HepG2 (cell line): ENCODE data around the gene UGT1A7. TPM values are rescaled to one million over a fixed set of nuclear protein-coding genes. Genes with fewer than 3 reads are reported as not detected.

ENCODE experiments used
- ATAC-seq: fragments of 200-7000 bp; cut with Tn5 transposase; 3 replicates; pipeline ENCODE4 v1.9.1; 2020; ENCODE audit warnings: mild to moderate bottlenecking, moderate library complexity
- BruUV-seq: library from RNA; stranded (reverse); fragments of 400-500 nt; replicated peaks from 2 replicates; lab custom pipeline; 2021; lab: Mats Ljungman, UMichigan
- CTCF ChIA-PET: fragments of 300-600 bp; formaldehyde crosslinking; extraction: SDS; loops from one replicate; lab custom pipeline; 2021; ENCODE audit warnings: low total read pairs, inconsistent platforms, low intra/inter-chr PET ratio; lab: Yijun Ruan, JAX
- POLR2A ChIA-PET: fragments of 350-600 bp; sonication (Branson Sonifier 250); formaldehyde crosslinking; loops from one replicate; lab custom pipeline; 2020; ENCODE audit warnings: antibody characterized with exemption, inconsistent platforms; lab: Yijun Ruan, JAX
- DNase-seq: peaks from one replicate; pipeline ENCODE4 v3.0.0-alpha.2; 2015; ENCODE audit warnings: low spot score
- FAIRE-seq: peaks from 3 replicates; lab custom pipeline; 2011; peaks lifted over from hg19 to GRCh38; lab: Jason Lieb, UNC
- H2AFZ ChIP-seq: one replicate; pipeline ENCODE4 v1.6.1; 2011; ENCODE audit warnings: low read length, inconsistent platforms
- H3K27ac ChIP-seq: fragments of 300-600 bp; 3 replicates; pipeline ENCODE4 v1.8.0; 2011; ENCODE audit warnings: mixed run types, mild to moderate bottlenecking, mixed read lengths, low read length, inconsistent platforms; ENCODE audit not compliant: insufficient read depth; ENCODE audit errors: extremely low read length
- H3K27me3 ChIP-seq, 2 experiments: fragments of 200-600 bp in 1 of 2; 2 replicates in 1 of 2; 3 replicates in 1 of 2; pipeline versions ENCODE4 v1.6.0 to v1.8.0; 2011; ENCODE audit warnings: low read length in 2 of 2, mild to moderate bottlenecking in 2 of 2, moderate library complexity in 2 of 2, inconsistent platforms in 1 of 2; ENCODE audit not compliant: insufficient read depth in 2 of 2, control insufficient read depth in 1 of 2
- H3K36me3 ChIP-seq, 2 experiments: fragments of 200-600 bp in 1 of 2; replicated peaks in 1 of 2; 2 replicates in 1 of 2; 3 replicates in 1 of 2; pipeline versions ENCODE4 v1.5.1 to v1.8.0; 2011; ENCODE audit warnings: low read length in 2 of 2, inconsistent platforms in 1 of 2; ENCODE audit not compliant: insufficient read depth in 2 of 2, control insufficient read depth in 1 of 2
- H3K4me1 ChIP-seq: 2 replicates; pipeline ENCODE4 v1.5.1; 2012; ENCODE audit warnings: low read length, inconsistent platforms; ENCODE audit not compliant: insufficient read depth
- H3K4me2 ChIP-seq: 2 replicates; pipeline ENCODE4 v1.6.0; 2011; ENCODE audit warnings: low read depth, low read length, inconsistent platforms
- H3K4me3 ChIP-seq, 3 experiments: fragments of 200-600 bp in 1 of 3; sonication (generic), shearing (Covaris generic) in 1 of 3; replicated peaks in 1 of 3; 2 replicates each; pipeline ENCODE4 v1.5.1; 2011 to 2016; ENCODE audit warnings: low read length in 3 of 3, inconsistent platforms in 2 of 3, low read depth in 2 of 3, mild to moderate bottlenecking in 2 of 3, control low read depth in 1 of 3, mixed read lengths in 1 of 3; ENCODE audit not compliant: insufficient read depth in 1 of 3
- H3K79me2 ChIP-seq: one replicate; pipeline ENCODE4 v1.6.1; 2011; ENCODE audit warnings: low read length, inconsistent platforms; ENCODE audit not compliant: insufficient read depth
- H3K9ac ChIP-seq: 2 replicates; pipeline ENCODE4 v1.6.0; 2011; ENCODE audit warnings: mild to moderate bottlenecking, low read depth, low read length, inconsistent platforms; ENCODE audit not compliant: insufficient read depth
- H3K9me3 ChIP-seq: 2 replicates; pipeline ENCODE4 v1.5.1; 2012; ENCODE audit warnings: mild to moderate bottlenecking, low read length
- H4K20me1 ChIP-seq: 2 replicates; pipeline ENCODE4 v1.6.0; 2011; ENCODE audit warnings: inconsistent platforms, mild to moderate bottlenecking, low read length, moderate library complexity; ENCODE audit not compliant: insufficient read depth
- FOXK1 ChIP-seq: sonication (generic); formaldehyde crosslinking; IDR thresholded peaks from 2 replicates; pipeline ENCODE4 v1.4.0; 2020; ENCODE audit warnings: low read depth, missing genetic modification reagents, borderline replicate concordance
- HIC2 ChIP-seq: sonication (generic); formaldehyde crosslinking; IDR thresholded peaks from 2 replicates; pipeline ENCODE4 v1.9.0; 2022; ENCODE audit warnings: low read depth, missing genetic modification reagents
- IRF2 ChIP-seq: IDR thresholded peaks from 2 replicates; pipeline ENCODE4 v1.6.1; 2018; ENCODE audit warnings: missing genetic modification reagents, missing compliant biosample characterization
- SIX1 ChIP-seq: sonication (generic); formaldehyde crosslinking; IDR thresholded peaks from 2 replicates; pipeline ENCODE4 v1.4.0; 2020; ENCODE audit warnings: missing genetic modification reagents, borderline replicate concordance
- ZMAT3 ChIP-seq: sonication (generic); formaldehyde crosslinking; conservative IDR thresholded peaks from 2 replicates; pipeline ENCODE4 v1.7.0; 2021; ENCODE audit warnings: missing genetic modification reagents
- ZNF136 ChIP-seq: sonication (generic); formaldehyde crosslinking; IDR thresholded peaks from 2 replicates; pipeline ENCODE4 v1.8.1; 2022; ENCODE audit warnings: low read depth, mild to moderate bottlenecking, moderate library complexity, missing genetic modification reagents
- ZNF432 ChIP-seq: sonication (generic); formaldehyde crosslinking; IDR thresholded peaks from 2 replicates; pipeline ENCODE4 v1.5.0; 2020; ENCODE audit warnings: missing genetic modification reagents, mild to moderate bottlenecking, borderline replicate concordance
- ZNF446 ChIP-seq: sonication (generic); formaldehyde crosslinking; IDR thresholded peaks from 2 replicates; pipeline ENCODE4 v1.5.0; 2020; ENCODE audit warnings: mild to moderate bottlenecking, missing genetic modification reagents
- WGBS: methylation state at CpG from one replicate; pipeline ENCODE4 v1.1.6; 2017; ENCODE audit warnings: low lambda C conversion rate; 5-methylcytosine and 5-hydroxymethylcytosine counted together
- in situ Hi-C: cut with HindIII; loops from 2 replicates; pipeline ENCODE4 v1.10.0; 2017; ENCODE audit warnings: low pct_unique_long_range_greater_than_20kb; ENCODE audit not compliant: extremely low pct_ligation_motif_present
- intact Hi-C: fragments of 100-400 bp; cut with micrococcal nuclease; formaldehyde crosslinking; loops from one replicate; pipeline ENCODE4 v1.10.0; 2022; ENCODE audit not compliant: unreplicated experiment
- polyA plus RNA-seq, 8 experiments: library from polyadenylated mRNA; depleted of rRNA in 3 of 8; stranded (reverse) in 7 of 8; unstranded in 1 of 8; fragments of >200 nt; fragmentation: Illumina TruSeq in 4 of 8; extraction: Trizol in 4 of 8; gene quantifications; 2 replicates each; pipeline versions ENCODE4 v1.2.1 to v1.2.3, GENCODE V29; 2011 to 2016; ENCODE audit warnings: low read depth in 4 of 8, missing spikeins in 1 of 8, mixed read lengths in 1 of 8; ENCODE audit not compliant: insufficient read depth in 1 of 8
- total RNA-seq, 5 experiments: library from RNA; depleted of rRNA; stranded (reverse); fragments of >200 nt; fragmentation: Illumina TruSeq; extraction: Trizol; gene quantifications; 2 replicates each; pipeline ENCODE4 v1.2.3, GENCODE V29; 2016; ENCODE audit warnings: low read depth in 1 of 5
- TF ChIP-seq, protein P1 (sequence below), 2 experiments: sonication (generic) in 1 of 2; formaldehyde crosslinking in 1 of 2; IDR thresholded peaks; 2 replicates each; pipeline versions ENCODE4 v1.4.0 to v1.6.1; 2016 to 2020; ENCODE audit warnings: borderline replicate concordance in 1 of 2, low read depth in 1 of 2, mild to moderate bottlenecking in 1 of 2, missing genetic modification reagents in 1 of 2

The UGT1A7 gene
- total and polyA plus RNA-seq, 2 of the 13 experiments (the other 11 are each of a cell fraction or from before 2014, with no cell fraction given): not detected

- Histone ChIP-seq H3K27ac (no peak overlapping the region), H3K36me3 (no peaks in the 10 kb centered on the region), H4K20me1 (no peaks in the 10 kb centered on the region), H3K27me3 (peaks cover 0 to 33% of the 10 kb centered on the region in 2 experiments; a peak in 3 of 5 replicates), H3K4me1 (peaks cover 19% of the 10 kb centered on the region), H3K79me2 (no peaks in the 10 kb centered on the region), H2AFZ (no peak overlapping the region), H3K9ac (no peak overlapping the region), H3K4me3 (no peak overlapping the region), H3K9me3 (no peaks in the 10 kb centered on the region), H3K4me2 (no peak overlapping the region)
- no peak; the same call in 2 of the 3 replicates for ATAC-seq
- CTCF ChIA-PET: no interaction called here
- intact Hi-C loops: no loop called here
- FAIRE-seq: peak; percentile 8
- 16% methylated on average over 3 of the region's 3 CpGs for WGBS
- POLR2A ChIA-PET: no interaction called here
- no peak for TF ChIP-seq ZMAT3 (CRISPR knock-in tag)
- no peak for TF ChIP-seq ZNF136 (CRISPR knock-in tag)
- no peak for TF ChIP-seq ZNF446 (CRISPR knock-in tag)
- no peak for TF ChIP-seq SIX1 (CRISPR knock-in tag)
- BruUV-seq: no TSS peak
- DNase-seq: no peak
- in situ Hi-C loops: no loop called here
These were observed 131.7 kb downstream of the UGT1A7 start for GRCh38 chr2:233813236-233814055.

DNA sequence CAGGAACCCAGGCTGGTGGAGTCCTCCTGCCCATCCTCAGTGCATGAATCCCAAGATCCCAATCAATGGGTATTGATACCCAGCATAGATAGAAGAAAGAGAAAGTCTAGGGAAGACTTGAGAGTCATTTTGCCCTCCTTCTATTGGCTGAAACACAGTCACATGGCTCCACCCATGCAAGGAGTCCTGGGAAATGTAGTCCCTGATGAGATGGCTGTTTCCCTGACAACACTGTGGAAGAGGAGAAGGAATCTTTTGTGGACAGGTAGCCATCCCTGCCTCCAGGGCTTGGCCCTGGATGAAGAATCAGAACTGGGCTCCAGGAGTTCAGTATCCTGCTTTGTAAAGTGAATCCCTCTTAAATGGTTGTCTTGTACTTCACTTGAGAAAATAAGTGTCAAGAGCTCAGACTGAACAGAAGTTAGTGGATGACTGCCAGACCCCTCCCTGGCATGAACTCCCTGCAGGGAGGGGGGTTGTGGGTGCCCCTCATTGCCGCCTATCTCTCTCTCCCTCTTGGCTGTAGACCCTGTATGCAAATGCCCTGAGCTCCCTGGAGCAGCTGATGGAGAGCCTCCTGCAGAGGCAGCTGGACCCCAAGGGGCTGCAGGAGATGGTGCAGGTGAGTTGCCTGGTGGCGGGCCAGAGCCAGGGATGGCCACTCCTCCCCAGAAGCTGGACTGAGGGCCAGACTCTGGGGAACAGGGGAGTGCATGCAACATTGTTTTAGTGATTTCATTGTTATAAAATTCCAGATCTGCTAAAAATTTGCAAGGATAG is 132.5 kb downstream of the UGT1A7 start:
- intact Hi-C loops: no loop called here
- DNase-seq: no peak
- H3K4me2 ChIP-seq: no peak overlapping the region
- FAIRE-seq: peak; percentile 12
- H3K9ac ChIP-seq: no peak overlapping the region
- POLR2A ChIA-PET: no interaction called here
- no peaks in the 10 kb centered on the region for H3K79me2 ChIP-seq
- no TSS peak for BruUV-seq
- in situ Hi-C loops: no loop called here
- peaks cover 23% of the 10 kb centered on the region for H3K4me1 ChIP-seq
- no peak overlapping the region for H3K27ac ChIP-seq
- H4K20me1 ChIP-seq: no peaks in the 10 kb centered on the region
- peaks cover 3 to 33% of the 10 kb centered on the region in 2 experiments; a peak in 4 of 5 replicates for H3K27me3 ChIP-seq
- H2AFZ ChIP-seq: no peak overlapping the region
- H3K36me3 ChIP-seq: no peaks in the 10 kb centered on the region
- peak; percentile 10; the same call in 1 of the 3 replicates for ATAC-seq
- 65% methylated on average over 2 of the region's 2 CpGs for WGBS
- CTCF ChIA-PET: no interaction called here
- H3K9me3 ChIP-seq: no peaks in the 10 kb centered on the region
- H3K4me3 ChIP-seq: no peak overlapping the region
- TF ChIP-seq, protein P1, sequence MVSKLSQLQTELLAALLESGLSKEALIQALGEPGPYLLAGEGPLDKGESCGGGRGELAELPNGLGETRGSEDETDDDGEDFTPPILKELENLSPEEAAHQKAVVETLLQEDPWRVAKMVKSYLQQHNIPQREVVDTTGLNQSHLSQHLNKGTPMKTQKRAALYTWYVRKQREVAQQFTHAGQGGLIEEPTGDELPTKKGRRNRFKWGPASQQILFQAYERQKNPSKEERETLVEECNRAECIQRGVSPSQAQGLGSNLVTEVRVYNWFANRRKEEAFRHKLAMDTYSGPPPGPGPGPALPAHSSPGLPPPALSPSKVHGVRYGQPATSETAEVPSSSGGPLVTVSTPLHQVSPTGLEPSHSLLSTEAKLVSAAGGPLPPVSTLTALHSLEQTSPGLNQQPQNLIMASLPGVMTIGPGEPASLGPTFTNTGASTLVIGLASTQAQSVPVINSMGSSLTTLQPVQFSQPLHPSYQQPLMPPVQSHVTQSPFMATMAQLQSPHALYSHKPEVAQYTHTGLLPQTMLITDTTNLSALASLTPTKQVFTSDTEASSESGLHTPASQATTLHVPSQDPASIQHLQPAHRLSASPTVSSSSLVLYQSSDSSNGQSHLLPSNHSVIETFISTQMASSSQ (IDR thresholded peaks at IDR 0.05; ENCODE audit: low read depth): no peak
- TF ChIP-seq, protein P1 (CRISPR knock-in tag; IDR thresholded peaks at IDR 0.05; ENCODE audit: borderline replicate concordance): no peak
- TF ChIP-seq FOXK1 (CRISPR knock-in tag) (no peak), IRF2 (CRISPR knock-in tag) (0 out of 2 replicates have a peak, but pooled peaks have one; percentile 50), HIC2 (CRISPR knock-in tag) (no peak), ZNF432 (no peak)
